Liver (tissue), 2 donors: ENCODE data around the gene PRKN.
"Not testable (repeated sequence)": the region's sequence is repeated elsewhere in the genome, so short reads cannot be mapped to it uniquely, and the experiment has no call there.

Experiments
- TF ChIP-seq, protein P1 (sequence below): fragments of 150-350 bp; IDR thresholded peaks from 2 replicates; pipeline ENCODE4 v1.5.1; 2017; ENCODE audit warnings: improper control_type of control experiment, low read depth, low read length; ENCODE audit not compliant: missing input control
- TF ChIP-seq, protein P2 (sequence below): IDR thresholded peaks from 2 replicates; pipeline ENCODE4 v1.6.1; 2016; ENCODE audit warnings: antibody characterized with exemption, mild to moderate bottlenecking
- donor health status: healthy.

DNA sequence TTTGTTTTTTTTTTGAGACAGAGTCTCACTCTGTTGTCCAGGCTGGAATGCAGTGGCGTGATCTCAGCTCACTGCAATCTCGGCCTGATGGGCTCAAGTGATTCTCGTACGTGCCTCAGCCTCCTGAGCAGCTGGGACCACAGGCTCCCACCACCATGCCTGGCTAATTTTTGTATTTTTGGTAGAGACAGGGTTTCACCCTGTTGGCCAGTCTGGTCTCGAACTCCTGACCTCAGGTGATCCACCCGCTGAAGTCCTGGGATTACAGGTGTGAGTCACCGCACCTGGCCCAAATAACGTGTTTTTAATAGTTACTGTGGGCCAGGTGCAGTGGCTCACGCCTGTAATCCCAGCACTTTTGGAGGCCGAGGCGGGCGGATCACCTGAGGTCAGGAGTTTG lies 876.1 kb downstream of the PRKN start:
- TF ChIP-seq, protein P1, sequence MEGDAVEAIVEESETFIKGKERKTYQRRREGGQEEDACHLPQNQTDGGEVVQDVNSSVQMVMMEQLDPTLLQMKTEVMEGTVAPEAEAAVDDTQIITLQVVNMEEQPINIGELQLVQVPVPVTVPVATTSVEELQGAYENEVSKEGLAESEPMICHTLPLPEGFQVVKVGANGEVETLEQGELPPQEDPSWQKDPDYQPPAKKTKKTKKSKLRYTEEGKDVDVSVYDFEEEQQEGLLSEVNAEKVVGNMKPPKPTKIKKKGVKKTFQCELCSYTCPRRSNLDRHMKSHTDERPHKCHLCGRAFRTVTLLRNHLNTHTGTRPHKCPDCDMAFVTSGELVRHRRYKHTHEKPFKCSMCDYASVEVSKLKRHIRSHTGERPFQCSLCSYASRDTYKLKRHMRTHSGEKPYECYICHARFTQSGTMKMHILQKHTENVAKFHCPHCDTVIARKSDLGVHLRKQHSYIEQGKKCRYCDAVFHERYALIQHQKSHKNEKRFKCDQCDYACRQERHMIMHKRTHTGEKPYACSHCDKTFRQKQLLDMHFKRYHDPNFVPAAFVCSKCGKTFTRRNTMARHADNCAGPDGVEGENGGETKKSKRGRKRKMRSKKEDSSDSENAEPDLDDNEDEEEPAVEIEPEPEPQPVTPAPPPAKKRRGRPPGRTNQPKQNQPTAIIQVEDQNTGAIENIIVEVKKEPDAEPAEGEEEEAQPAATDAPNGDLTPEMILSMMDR: not testable (repeated sequence)
- TF ChIP-seq, protein P2, sequence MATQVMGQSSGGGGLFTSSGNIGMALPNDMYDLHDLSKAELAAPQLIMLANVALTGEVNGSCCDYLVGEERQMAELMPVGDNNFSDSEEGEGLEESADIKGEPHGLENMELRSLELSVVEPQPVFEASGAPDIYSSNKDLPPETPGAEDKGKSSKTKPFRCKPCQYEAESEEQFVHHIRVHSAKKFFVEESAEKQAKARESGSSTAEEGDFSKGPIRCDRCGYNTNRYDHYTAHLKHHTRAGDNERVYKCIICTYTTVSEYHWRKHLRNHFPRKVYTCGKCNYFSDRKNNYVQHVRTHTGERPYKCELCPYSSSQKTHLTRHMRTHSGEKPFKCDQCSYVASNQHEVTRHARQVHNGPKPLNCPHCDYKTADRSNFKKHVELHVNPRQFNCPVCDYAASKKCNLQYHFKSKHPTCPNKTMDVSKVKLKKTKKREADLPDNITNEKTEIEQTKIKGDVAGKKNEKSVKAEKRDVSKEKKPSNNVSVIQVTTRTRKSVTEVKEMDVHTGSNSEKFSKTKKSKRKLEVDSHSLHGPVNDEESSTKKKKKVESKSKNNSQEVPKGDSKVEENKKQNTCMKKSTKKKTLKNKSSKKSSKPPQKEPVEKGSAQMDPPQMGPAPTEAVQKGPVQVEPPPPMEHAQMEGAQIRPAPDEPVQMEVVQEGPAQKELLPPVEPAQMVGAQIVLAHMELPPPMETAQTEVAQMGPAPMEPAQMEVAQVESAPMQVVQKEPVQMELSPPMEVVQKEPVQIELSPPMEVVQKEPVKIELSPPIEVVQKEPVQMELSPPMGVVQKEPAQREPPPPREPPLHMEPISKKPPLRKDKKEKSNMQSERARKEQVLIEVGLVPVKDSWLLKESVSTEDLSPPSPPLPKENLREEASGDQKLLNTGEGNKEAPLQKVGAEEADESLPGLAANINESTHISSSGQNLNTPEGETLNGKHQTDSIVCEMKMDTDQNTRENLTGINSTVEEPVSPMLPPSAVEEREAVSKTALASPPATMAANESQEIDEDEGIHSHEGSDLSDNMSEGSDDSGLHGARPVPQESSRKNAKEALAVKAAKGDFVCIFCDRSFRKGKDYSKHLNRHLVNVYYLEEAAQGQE: not testable (repeated sequence)
